ENCODE measurements around the gene REXO1. TPM values are rescaled to one million over a fixed set of nuclear protein-coding genes. Genes with fewer than 3 reads are reported as not detected.

REXO1 gene
- total and polyA plus RNA-seq, 2 donors (not counting 1 experiment from before 2014, with no cell fraction given), result 72.6 to 898 TPM

DNA sequence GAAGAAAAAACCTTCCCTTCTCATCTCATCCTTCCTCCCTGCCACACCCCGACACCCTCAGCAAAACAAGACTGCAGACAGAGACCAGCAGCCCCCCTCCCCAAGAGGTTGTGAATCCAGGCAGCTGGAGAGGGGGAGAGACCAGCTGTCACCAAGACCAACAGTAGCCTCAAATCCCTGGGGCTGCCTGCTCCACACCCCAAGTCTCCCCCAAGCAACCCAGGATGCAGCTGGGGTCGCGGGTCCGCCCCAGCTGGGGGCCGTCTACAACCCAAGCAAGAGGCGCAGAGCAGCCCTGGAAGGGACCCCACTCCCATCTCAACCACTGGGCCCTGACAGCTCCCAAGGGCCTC, 8.0 kb upstream of the REXO1 start:
- no peaks in the 10 kb centered on the region for H3K27me3 ChIP-seq (replicated peaks in 1 of 4; ENCODE audit: control extremely low read depth in 1 of 4, control insufficient read depth in 3 of 4, insufficient read depth in 4 of 4, low read length in 3 of 4)
- H3K4me3 ChIP-seq (ENCODE audit: control extremely low read depth in 1 of 5, extremely low read depth in 1 of 5, insufficient read depth in 1 of 5, low read depth in 2 of 5, low read length in 4 of 5), result peak overlapping the region; percentile 18 to 70 (median 64)
- H3K9me3 ChIP-seq (ENCODE audit: control extremely low read depth in 1 of 3, control insufficient read depth in 2 of 3, insufficient read depth in 1 of 3, low read length in 2 of 3), result no peaks in the 10 kb centered on the region
- peak overlapping the region; percentile 97 for H3K4me2 ChIP-seq (replicated peaks; ENCODE audit: low read depth, low read length, poor library complexity, severe bottlenecking)
- POLR2A ChIA-PET, result interaction anchor here (0.6 to 1.1 kb wide), 4 partner anchors 8 to 587 kb away, joined by 3 to 4 read pairs (median 4); partner anchors contain the start of gene CIRBP
- H3K27me3 Mint-ChIP-seq, result no peaks in the 10 kb centered on the region
- TF ChIP-seq, protein P1, sequence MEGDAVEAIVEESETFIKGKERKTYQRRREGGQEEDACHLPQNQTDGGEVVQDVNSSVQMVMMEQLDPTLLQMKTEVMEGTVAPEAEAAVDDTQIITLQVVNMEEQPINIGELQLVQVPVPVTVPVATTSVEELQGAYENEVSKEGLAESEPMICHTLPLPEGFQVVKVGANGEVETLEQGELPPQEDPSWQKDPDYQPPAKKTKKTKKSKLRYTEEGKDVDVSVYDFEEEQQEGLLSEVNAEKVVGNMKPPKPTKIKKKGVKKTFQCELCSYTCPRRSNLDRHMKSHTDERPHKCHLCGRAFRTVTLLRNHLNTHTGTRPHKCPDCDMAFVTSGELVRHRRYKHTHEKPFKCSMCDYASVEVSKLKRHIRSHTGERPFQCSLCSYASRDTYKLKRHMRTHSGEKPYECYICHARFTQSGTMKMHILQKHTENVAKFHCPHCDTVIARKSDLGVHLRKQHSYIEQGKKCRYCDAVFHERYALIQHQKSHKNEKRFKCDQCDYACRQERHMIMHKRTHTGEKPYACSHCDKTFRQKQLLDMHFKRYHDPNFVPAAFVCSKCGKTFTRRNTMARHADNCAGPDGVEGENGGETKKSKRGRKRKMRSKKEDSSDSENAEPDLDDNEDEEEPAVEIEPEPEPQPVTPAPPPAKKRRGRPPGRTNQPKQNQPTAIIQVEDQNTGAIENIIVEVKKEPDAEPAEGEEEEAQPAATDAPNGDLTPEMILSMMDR (IDR thresholded peaks at IDR 0.05), result no peak
- no peak for TF ChIP-seq EZH2 (IDR thresholded peaks at IDR 0.05; ENCODE audit: borderline replicate concordance, insufficient read depth, low read depth, low read length, poor library complexity, severe bottlenecking)
- H3K9me3 Mint-ChIP-seq (ENCODE audit: insufficient read depth), result no peaks in the 10 kb centered on the region
- peaks cover 64% of the 10 kb centered on the region for H3K4me1 Mint-ChIP-seq
- peak overlapping the region; percentile 74 for H3K9ac ChIP-seq (ENCODE audit: low read length)
- ATAC-seq (ENCODE audit: low read depth), result no peak
- no peak overlapping the region for H2AFZ ChIP-seq (ENCODE audit: insufficient read depth, low read depth, low read length, poor library complexity, severe bottlenecking)
- H3K27ac Mint-ChIP-seq, result peak overlapping the region; percentile 87
- DNase-seq, result no peak
- CTCF ChIA-PET, result interaction anchor here (0.9 to 1.8 kb wide), 3 partner anchors 8 to 77 kb away, joined by 3 to 5 read pairs (median 4); no protein-coding TSS in a partner anchor
- 2% methylated on average over 5 of the region's 6 CpGs for WGBS (ENCODE audit: insufficient coverage)
- peak overlapping the region; percentile 75 to 79 for H3K27ac ChIP-seq (ENCODE audit: low read length in 2 of 2)
- peaks cover 81% of the 10 kb centered on the region for H3K79me2 ChIP-seq (ENCODE audit: control insufficient read depth, insufficient read depth, low read length)
- peaks cover 0 to 4% of the 10 kb centered on the region in 2 experiments for H3K36me3 ChIP-seq (replicated peaks in 1 of 2; ENCODE audit: control extremely low read depth in 1 of 2, control insufficient read depth in 1 of 2, extremely low read depth in 1 of 2, insufficient read depth in 2 of 2, low read length in 1 of 2)
- peaks cover 94% of the 10 kb centered on the region for H4K20me1 ChIP-seq (ENCODE audit: control insufficient read depth, insufficient read depth, low read length, poor library complexity, severe bottlenecking)
- intact Hi-C loops (cut with micrococcal nuclease), result loop anchor here (1.0 kb wide), 1 partner anchor 8 kb away; no protein-coding TSS in a partner anchor
- H3K4me1 ChIP-seq (ENCODE audit: control insufficient read depth in 2 of 2, insufficient read depth in 2 of 2, low read length in 2 of 2), result peaks cover 72 to 90% of the 10 kb centered on the region in 2 donors
- H3K4me3 Mint-ChIP-seq, result peak overlapping the region; percentile 83

DNA sequence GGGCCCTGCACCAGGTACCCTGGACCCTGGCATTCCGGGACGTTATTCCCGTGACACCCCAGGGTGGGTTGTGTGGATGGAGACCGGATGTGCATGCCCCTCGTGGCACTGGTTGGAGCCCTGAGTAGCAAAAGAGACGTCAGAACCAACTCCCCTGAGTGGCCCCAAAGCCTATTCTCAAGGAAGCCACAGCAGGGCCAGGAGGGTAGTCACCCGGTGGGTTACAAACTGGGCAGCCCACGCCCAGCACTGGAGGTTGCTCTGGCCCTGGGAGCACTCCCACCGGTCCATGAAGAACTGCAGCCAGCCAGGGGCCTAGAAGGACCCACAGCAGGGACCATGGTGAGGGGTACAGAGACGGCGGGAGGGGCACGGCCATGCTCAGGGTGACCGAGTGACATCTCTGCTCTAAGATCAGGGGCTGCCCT, 7.6 kb upstream of the REXO1 start:
- H3K27me3 ChIP-seq (replicated peaks in 1 of 4; ENCODE audit: control extremely low read depth in 1 of 4, control insufficient read depth in 3 of 4, insufficient read depth in 4 of 4, low read length in 3 of 4), result no peaks in the 10 kb centered on the region
- peaks cover 0 to 4% of the 10 kb centered on the region in 2 experiments for H3K36me3 ChIP-seq (replicated peaks in 1 of 2; ENCODE audit: control extremely low read depth in 1 of 2, control insufficient read depth in 1 of 2, extremely low read depth in 1 of 2, insufficient read depth in 2 of 2, low read length in 1 of 2)
- Mint-ChIP-seq H3K27ac (peak overlapping the region; percentile 87), H3K9me3 (ENCODE audit: insufficient read depth) (no peaks in the 10 kb centered on the region), H3K4me1 (peaks cover 65% of the 10 kb centered on the region), H3K27me3 (no peaks in the 10 kb centered on the region), H3K4me3 (peak overlapping the region; percentile 83)
- peak overlapping the region; percentile 97 for H3K4me2 ChIP-seq (replicated peaks; ENCODE audit: low read depth, low read length, poor library complexity, severe bottlenecking)
- TF ChIP-seq, protein P1 (IDR thresholded peaks at IDR 0.05), result no peak
- no peak for TF ChIP-seq EZH2 (IDR thresholded peaks at IDR 0.05; ENCODE audit: borderline replicate concordance, insufficient read depth, low read depth, low read length, poor library complexity, severe bottlenecking)
- H3K4me3 ChIP-seq (ENCODE audit: control extremely low read depth in 1 of 5, extremely low read depth in 1 of 5, insufficient read depth in 1 of 5, low read depth in 2 of 5, low read length in 4 of 5), result peak overlapping the region; percentile 27 to 70 (median 64)
- WGBS (ENCODE audit: insufficient coverage), result 0% methylated on average over 8 of the region's 13 CpGs
- H3K9me3 ChIP-seq (ENCODE audit: control extremely low read depth in 1 of 3, control insufficient read depth in 2 of 3, insufficient read depth in 1 of 3, low read length in 2 of 3), result no peaks in the 10 kb centered on the region
- no peak overlapping the region for H2AFZ ChIP-seq (ENCODE audit: insufficient read depth, low read depth, low read length, poor library complexity, severe bottlenecking)
- ChIA-PET POLR2A (interaction anchor here (0.5 to 1.1 kb wide), 2 partner anchors 9 to 51 kb away, joined by 3 to 4 read pairs; no protein-coding TSS in a partner anchor), CTCF (interaction anchor here (0.9 to 1.8 kb wide), 3 partner anchors 9 to 77 kb away, joined by 3 to 5 read pairs (median 4); no protein-coding TSS in a partner anchor)
- intact Hi-C loops (cut with micrococcal nuclease), result loop anchor here (1.0 kb wide), 1 partner anchor 8 kb away; no protein-coding TSS in a partner anchor
- peaks cover 91% of the 10 kb centered on the region for H4K20me1 ChIP-seq (ENCODE audit: control insufficient read depth, insufficient read depth, low read length, poor library complexity, severe bottlenecking)
- peak overlapping the region; percentile 75 to 79 for H3K27ac ChIP-seq (ENCODE audit: low read length in 2 of 2)
- peak; percentile 3 for ATAC-seq (ENCODE audit: low read depth)
- peaks cover 71 to 90% of the 10 kb centered on the region in 2 donors for H3K4me1 ChIP-seq (ENCODE audit: control insufficient read depth in 2 of 2, insufficient read depth in 2 of 2, low read length in 2 of 2)
- no peak for DNase-seq
- peaks cover 78% of the 10 kb centered on the region for H3K79me2 ChIP-seq (ENCODE audit: control insufficient read depth, insufficient read depth, low read length)
- H3K9ac ChIP-seq (ENCODE audit: low read length), result peak overlapping the region; percentile 74
